Stimulated activated naive CD8-positive, alpha-beta T cell treated with anti-CD3 and anti-CD28 coated beads, Interleukin-15, amount 100 ng/mL, for 72 hours (primary cell): ENCODE results near the gene CCDC97.

Source experiments
- ATAC-seq: fragments of 150-1000 bp; cut with Tn5 transposase; 2 replicates; pipeline ENCODE4 v1.10.0; 2021; ENCODE audit warnings: mild to moderate bottlenecking, moderate library complexity
- DNase-seq, 2 donors: peaks; one replicate each; pipeline ENCODE4 v3.0.0; 2021 to 2022
- H3K27ac Mint-ChIP-seq, 2 donors: one replicate each; pipeline ENCODE4 v1.8.0; 2022; ENCODE audit warnings: mild to moderate bottlenecking in 2 of 2, mixed read lengths in 2 of 2, moderate library complexity in 2 of 2
- H3K27me3 Mint-ChIP-seq: one replicate; pipeline ENCODE4 v1.8.0; 2022; ENCODE audit warnings: mixed read lengths
- H3K4me1 Mint-ChIP-seq: one replicate; pipeline ENCODE4 v1.8.0; 2022; ENCODE audit warnings: mild to moderate bottlenecking, mixed read lengths
- H3K4me3 Mint-ChIP-seq, 2 donors: one replicate each; pipeline ENCODE4 v1.8.0; 2022; ENCODE audit warnings: mild to moderate bottlenecking in 2 of 2, mixed read lengths in 2 of 2, moderate library complexity in 1 of 2
- H3K9me3 Mint-ChIP-seq, 2 donors: one replicate each; pipeline ENCODE4 v1.8.0; 2022; ENCODE audit warnings: mixed read lengths in 2 of 2

CCDC97 gene

DNA sequence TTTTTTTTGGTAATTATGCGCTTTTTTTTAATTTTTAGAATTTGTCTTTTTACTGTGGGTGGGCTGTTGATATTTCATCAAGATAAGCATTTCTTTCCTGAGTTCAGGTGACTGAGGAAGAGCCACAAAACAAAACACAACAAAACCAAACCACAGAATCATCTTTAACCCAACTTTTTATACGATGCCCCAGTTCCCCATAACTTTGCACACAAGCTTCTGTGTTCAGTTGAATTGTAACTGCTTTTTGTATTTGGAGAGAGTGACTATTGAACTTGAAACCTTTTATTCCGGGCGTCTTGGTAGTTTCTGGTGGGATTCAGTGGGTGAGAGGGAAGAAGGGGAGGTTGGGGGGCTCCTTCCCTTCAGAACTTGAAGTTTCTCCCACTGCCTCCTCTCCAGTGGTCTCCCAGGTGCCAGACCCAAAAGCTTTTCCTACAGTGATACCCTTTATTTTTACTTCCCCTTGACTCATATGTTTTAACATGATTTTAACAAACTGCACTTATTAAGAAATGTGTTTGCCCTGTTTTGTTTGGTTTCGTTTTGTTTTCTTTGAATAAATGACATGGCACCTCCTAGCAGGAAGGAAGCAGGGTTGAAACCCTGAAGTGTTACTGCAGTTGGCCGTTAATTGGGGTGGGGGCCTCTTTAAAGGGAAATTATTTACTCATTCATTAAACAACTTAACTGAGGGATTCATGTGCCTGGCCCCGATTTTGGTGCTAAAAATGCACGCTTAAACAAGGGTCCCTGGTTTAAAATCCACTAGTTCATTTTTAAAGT, 2.7 kb upstream of the CCDC97 start:
- Mint-ChIP-seq H3K4me1 (peaks cover 84% of the 10 kb centered on the region), H3K4me3 (peak overlapping the region; percentile 88 to 99), H3K27ac (peak overlapping the region; percentile 76 to 93), H3K9me3 (no peaks in the 10 kb centered on the region), H3K27me3 (no peaks in the 10 kb centered on the region)
- no peak for DNase-seq
- ATAC-seq, result no peak

- H3K27ac Mint-ChIP-seq, result peak overlapping the region; percentile 76 to 94
- H3K4me3 Mint-ChIP-seq, result peak overlapping the region; percentile 88 to 99
- H3K9me3 Mint-ChIP-seq, result no peaks in the 10 kb centered on the region
- no peaks in the 10 kb centered on the region for H3K27me3 Mint-ChIP-seq
- peak; percentile 11 for ATAC-seq
- peaks cover 84% of the 10 kb centered on the region for H3K4me1 Mint-ChIP-seq
- no peak for DNase-seq
Observed at GRCh38 chr19:41307954-41308449, 2.0 kb upstream of the CCDC97 start.

- Mint-ChIP-seq H3K4me1 (peaks cover 84% of the 10 kb centered on the region), H3K4me3 (peak overlapping the region; percentile 88 to 99), H3K27me3 (no peaks in the 10 kb centered on the region), H3K27ac (peak overlapping the region; percentile 94 to 98), H3K9me3 (no peaks in the 10 kb centered on the region)
- ATAC-seq (peak; percentile 69), DNase-seq (peak; percentile 89 to 90)
Observed at GRCh38 chr19:41308450-41309179, 1.4 kb upstream of the CCDC97 start.

DNA sequence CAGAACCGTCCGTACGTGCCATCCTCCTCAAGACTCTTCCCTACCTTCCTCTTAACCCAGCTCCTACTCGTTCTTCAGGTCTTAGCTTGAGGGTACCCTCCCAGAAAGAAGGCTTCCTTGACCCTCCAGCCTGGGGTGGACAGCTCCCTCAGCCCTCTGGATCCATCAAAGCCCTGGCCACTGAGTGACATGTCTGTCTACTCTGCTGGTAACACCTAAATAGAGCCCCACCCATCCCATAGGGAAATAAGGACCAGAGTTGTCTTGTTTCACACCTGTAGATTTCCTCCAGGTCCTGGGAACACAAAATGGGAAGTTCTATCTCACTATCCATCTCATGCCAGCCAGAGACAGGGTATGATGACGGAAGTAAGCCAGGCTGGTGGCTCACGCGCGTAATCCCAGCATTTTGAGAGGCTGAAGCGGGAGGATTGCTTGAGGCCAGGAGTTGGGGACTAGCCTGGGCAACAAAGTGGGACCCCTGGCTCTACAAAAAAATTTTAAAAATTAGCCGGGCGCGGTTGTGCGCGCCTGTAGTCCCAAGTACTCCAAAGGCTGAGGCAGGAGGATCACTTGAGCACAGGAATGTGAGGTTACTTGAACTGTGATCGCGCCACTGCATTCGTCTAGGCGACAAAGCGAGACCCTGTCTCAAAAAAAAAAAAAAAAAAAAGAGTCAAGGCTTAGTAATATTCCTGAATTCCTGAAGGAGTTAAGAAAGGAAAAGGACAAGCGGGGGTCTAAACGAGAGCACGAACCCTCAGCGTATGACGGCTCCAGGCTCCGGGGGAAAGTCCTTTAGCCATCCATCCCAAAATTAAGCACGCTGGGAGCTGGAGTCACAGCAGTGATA, 566 bp upstream of the CCDC97 start:
- Mint-ChIP-seq H3K9me3 (no peaks in the 10 kb centered on the region), H3K27ac (peak overlapping the region; percentile 94 to 98), H3K4me1 (peaks cover 77% of the 10 kb centered on the region), H3K27me3 (no peaks in the 10 kb centered on the region), H3K4me3 (peak overlapping the region; percentile 88 to 99)
- DNase-seq (peak; percentile 44 to 53), ATAC-seq (peak; percentile 13)

GRCh38 chr19:41311072-41311471, 1.1 kb downstream of the CCDC97 start:
- peaks cover 60% of the 10 kb centered on the region for H3K4me1 Mint-ChIP-seq
- H3K27ac Mint-ChIP-seq, result peak overlapping the region in 1 of 2 donors; percentile 98
- H3K9me3 Mint-ChIP-seq, result no peaks in the 10 kb centered on the region
- H3K27me3 Mint-ChIP-seq, result no peaks in the 10 kb centered on the region
- no peak for ATAC-seq
- H3K4me3 Mint-ChIP-seq, result peak overlapping the region; percentile 88 to 99
- no peak for DNase-seq

GRCh38 chr19:41311613-41312012, 1.6 kb downstream of the CCDC97 start:
- Mint-ChIP-seq H3K4me1 (peaks cover 55% of the 10 kb centered on the region), H3K4me3 (peak overlapping the region; percentile 88 to 99), H3K27me3 (no peaks in the 10 kb centered on the region), H3K9me3 (no peaks in the 10 kb centered on the region), H3K27ac (peak overlapping the region in 1 of 2 donors; percentile 64)
- ATAC-seq (no peak), DNase-seq (no peak)

DNA sequence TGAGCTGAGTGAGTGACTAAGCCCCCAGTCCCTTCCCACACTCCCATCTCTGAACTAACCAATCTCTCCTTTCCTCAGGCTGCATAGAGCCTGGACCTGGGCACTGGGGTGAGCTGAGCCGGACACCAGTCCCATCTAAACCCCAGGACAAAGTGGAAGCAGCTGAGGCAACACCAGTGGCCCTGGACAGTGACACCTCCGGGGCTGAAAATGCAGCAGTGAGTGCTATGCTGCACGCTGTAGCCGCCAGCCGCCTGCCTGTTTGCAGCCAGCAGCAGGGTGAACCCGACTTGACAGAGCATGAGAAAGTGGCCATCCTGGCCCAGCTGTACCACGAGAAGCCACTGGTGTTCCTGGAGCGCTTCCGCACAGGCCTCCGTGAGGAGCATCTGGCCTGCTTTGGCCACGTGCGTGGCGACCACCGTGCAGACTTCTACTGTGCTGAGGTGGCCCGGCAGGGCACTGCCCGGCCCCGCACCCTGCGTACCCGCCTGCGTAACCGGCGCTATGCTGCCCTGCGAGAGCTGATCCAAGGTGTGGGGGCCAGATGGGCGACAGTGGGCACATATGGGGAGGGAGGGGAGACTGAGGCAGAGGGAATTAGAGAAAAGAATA, 6.4 kb downstream of the CCDC97 start:
- Mint-ChIP-seq H3K27me3 (no peaks in the 10 kb centered on the region), H3K27ac (peak overlapping the region in 1 of 2 donors; percentile 38), H3K9me3 (no peaks in the 10 kb centered on the region), H3K4me3 (no peak overlapping the region), H3K4me1 (peaks cover 36% of the 10 kb centered on the region)
- ATAC-seq, result no peak
- no peak for DNase-seq

- peak; percentile 8 for ATAC-seq
- H3K4me1 Mint-ChIP-seq, result peaks cover 34% of the 10 kb centered on the region
Observed at GRCh38 chr19:41318696-41319499, 8.9 kb downstream of the CCDC97 start.

GRCh38 chr19:41319500-41320184, 9.7 kb downstream of the CCDC97 start:
- H3K27me3 Mint-ChIP-seq, result no peaks in the 10 kb centered on the region
- peak; percentile 24 for ATAC-seq
- H3K27ac Mint-ChIP-seq, result peak overlapping the region in 1 of 2 donors; percentile 15
- no peaks in the 10 kb centered on the region for H3K9me3 Mint-ChIP-seq
- no peak for DNase-seq
- H3K4me3 Mint-ChIP-seq, result no peak overlapping the region
- peaks cover 41% of the 10 kb centered on the region for H3K4me1 Mint-ChIP-seq

More at GRCh38 chr19:41318696-41319499, 8.9 kb downstream of the CCDC97 start:
- no peak for DNase-seq
- Mint-ChIP-seq H3K4me3 (no peak overlapping the region), H3K9me3 (no peaks in the 10 kb centered on the region), H3K27me3 (no peaks in the 10 kb centered on the region), H3K27ac (peak overlapping the region in 1 of 2 donors; percentile 15)

- Mint-ChIP-seq H3K9me3 (no peaks in the 10 kb centered on the region), H3K4me3 (no peak overlapping the region), H3K27me3 (no peaks in the 10 kb centered on the region), H3K4me1 (peaks cover 46% of the 10 kb centered on the region), H3K27ac (no peak overlapping the region)
- ATAC-seq (no peak), DNase-seq (no peak)
Observed at GRCh38 chr19:41320185-41320518, 10.2 kb downstream of the CCDC97 start.

- Mint-ChIP-seq H3K9me3 (no peaks in the 10 kb centered on the region), H3K4me3 (no peak overlapping the region), H3K4me1 (peaks cover 50% of the 10 kb centered on the region), H3K27ac (peak overlapping the region in 1 of 2 donors; percentile 79), H3K27me3 (no peaks in the 10 kb centered on the region)
- DNase-seq, result no peak
- no peak for ATAC-seq
Observed at GRCh38 chr19:41320568-41320967, 10.6 kb downstream of the CCDC97 start.

DNA sequence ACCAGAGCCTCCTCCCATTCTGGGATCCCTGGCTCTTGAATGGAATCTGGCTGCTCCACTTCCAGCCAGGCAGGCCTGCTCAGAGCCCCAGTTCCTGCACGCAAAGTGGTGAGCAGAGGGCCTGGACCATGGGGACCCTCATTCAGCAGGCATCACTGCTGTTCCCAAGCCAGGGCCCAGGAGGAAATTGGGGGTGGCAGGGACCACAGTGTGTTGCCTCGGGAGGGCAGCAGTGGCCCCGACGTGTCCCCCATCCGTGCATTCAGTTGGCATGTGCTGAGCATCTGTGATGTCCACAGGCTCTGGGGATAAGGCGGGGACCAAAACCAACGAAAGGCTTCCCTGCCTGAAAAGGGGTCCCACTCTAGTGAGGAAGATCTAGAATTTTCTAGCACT, 11.2 kb downstream of the CCDC97 start:
- Mint-ChIP-seq H3K4me3 (no peak overlapping the region), H3K4me1 (peaks cover 57% of the 10 kb centered on the region), H3K27me3 (no peaks in the 10 kb centered on the region), H3K9me3 (no peaks in the 10 kb centered on the region), H3K27ac (peak overlapping the region in 1 of 2 donors; percentile 64)
- DNase-seq (no peak), ATAC-seq (no peak)

GRCh38 chr19:41321600-41322270, 11.8 kb downstream of the CCDC97 start:
- Mint-ChIP-seq H3K4me3 (no peak overlapping the region), H3K27me3 (no peaks in the 10 kb centered on the region), H3K4me1 (peaks cover 62% of the 10 kb centered on the region), H3K9me3 (no peaks in the 10 kb centered on the region), H3K27ac (peak overlapping the region in 1 of 2 donors; percentile 64)
- DNase-seq (no peak), ATAC-seq (no peak)
